AG09309 (cell line): ENCODE results near the gene MYO16.

ENCODE experiments used
- DNase-seq: peaks from one replicate; pipeline ENCODE4 v3.0.0-alpha.2; 2010; ENCODE audit warnings: low read depth
- H3K4me3 ChIP-seq: 2 replicates; pipeline ENCODE4 v1.5.1; 2011; ENCODE audit warnings: mild to moderate bottlenecking, low read depth, low read length, moderate library complexity; ENCODE audit not compliant: control insufficient read depth
- CTCF ChIP-seq: IDR thresholded peaks from 2 replicates; pipeline ENCODE4 v1.5.1; 2011; ENCODE audit warnings: mild to moderate bottlenecking, low read depth, low read length, inconsistent platforms; ENCODE audit not compliant: insufficient read depth, control insufficient read depth; ENCODE audit errors: missing control alignments

The MYO16 gene

GRCh38 chr13:109007946-109008345 is 378.5 kb downstream of the MYO16 start:
- no peak overlapping the region for H3K4me3 ChIP-seq
- no peak for DNase-seq
- no peak for TF ChIP-seq CTCF

- DNase-seq: no peak
- no peak for TF ChIP-seq CTCF
- H3K4me3 ChIP-seq: no peak overlapping the region
These were observed 380.3 kb downstream of the MYO16 start for GRCh38 chr13:109009756-109010155.

- no peak for TF ChIP-seq CTCF
- no peak for DNase-seq
- no peak overlapping the region for H3K4me3 ChIP-seq
These were observed 381.5 kb downstream of the MYO16 start for GRCh38 chr13:109010912-109011311.

- no peak overlapping the region for H3K4me3 ChIP-seq
- DNase-seq: no peak
- TF ChIP-seq CTCF: no peak
These were observed 382.7 kb downstream of the MYO16 start for GRCh38 chr13:109012115-109012514.

GRCh38 chr13:109021558-109021957 is 392.1 kb downstream of the MYO16 start:
- H3K4me3 ChIP-seq: no peak overlapping the region
- no peak for TF ChIP-seq CTCF
- no peak for DNase-seq

- H3K4me3 ChIP-seq: no peak overlapping the region
- TF ChIP-seq CTCF: no peak
- DNase-seq: no peak
These were observed 395.2 kb downstream of the MYO16 start for GRCh38 chr13:109024611-109025010.

GRCh38 chr13:109026266-109026665 is 396.9 kb downstream of the MYO16 start:
- no peak for DNase-seq
- no peak for TF ChIP-seq CTCF
- H3K4me3 ChIP-seq: no peak overlapping the region
